ENCODE measurements around the gene SOS2.
"Not testable (repeated sequence)": the region's sequence is repeated elsewhere in the genome, so short reads cannot be mapped to it uniquely, and the experiment has no call there.

Gene SOS2

GRCh38 chr14:50225067-50225973 is 6.1 kb downstream of the SOS2 start:
- no peak for DNase-seq

GRCh38 chr14:50222055-50222613 is 9.2 kb downstream of the SOS2 start:
- DNase-seq = no peak

DNA sequence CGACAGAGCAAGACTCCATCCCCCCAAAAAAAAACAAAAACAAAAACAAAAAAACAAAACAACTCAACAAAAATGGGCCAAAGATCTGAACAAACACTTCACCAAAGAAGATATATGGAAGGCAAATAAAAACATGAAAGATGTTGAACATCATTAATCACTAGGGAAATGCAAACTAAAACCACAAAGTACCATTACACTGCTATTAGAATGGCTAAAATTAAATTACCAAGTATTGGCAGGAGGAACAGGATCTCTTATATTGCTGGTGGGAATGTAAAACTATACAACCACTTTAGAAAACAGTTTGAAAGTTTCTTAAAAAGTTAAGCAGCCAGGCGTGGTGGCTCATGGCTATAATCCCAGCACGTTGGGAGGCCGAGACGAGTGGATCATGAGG is 12.9 kb downstream of the SOS2 start:
- DNase-seq = no peak

GRCh38 chr14:50215416-50215815 is 16.0 kb downstream of the SOS2 start:
- DNase-seq = no peak

DNA sequence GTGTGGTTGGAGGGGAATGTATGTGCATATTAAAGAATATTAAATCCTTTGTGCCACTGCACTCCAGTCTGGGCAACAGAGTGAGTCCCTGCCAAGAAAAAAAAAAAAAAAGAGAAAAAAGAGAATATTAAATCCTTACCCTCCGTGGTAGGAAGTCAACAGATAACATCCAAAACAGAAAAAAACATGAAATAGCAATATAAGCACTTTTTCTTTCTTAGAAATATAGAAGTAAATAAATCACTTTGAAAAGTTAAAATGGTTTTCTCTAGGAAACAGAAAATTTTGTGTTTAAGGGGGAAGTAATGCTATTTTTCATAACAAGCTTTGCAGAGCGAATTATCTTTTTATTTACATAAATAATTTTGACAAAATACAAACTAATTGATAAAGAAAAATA is 17.6 kb downstream of the SOS2 start:
- DNase-seq = no peak

- DNase-seq = no peak
Measured at GRCh38 chr14:50212726-50213125, 18.7 kb downstream of the SOS2 start.

- DNase-seq = no peak
Measured at GRCh38 chr14:50210074-50210473, 21.3 kb downstream of the SOS2 start.

DNA sequence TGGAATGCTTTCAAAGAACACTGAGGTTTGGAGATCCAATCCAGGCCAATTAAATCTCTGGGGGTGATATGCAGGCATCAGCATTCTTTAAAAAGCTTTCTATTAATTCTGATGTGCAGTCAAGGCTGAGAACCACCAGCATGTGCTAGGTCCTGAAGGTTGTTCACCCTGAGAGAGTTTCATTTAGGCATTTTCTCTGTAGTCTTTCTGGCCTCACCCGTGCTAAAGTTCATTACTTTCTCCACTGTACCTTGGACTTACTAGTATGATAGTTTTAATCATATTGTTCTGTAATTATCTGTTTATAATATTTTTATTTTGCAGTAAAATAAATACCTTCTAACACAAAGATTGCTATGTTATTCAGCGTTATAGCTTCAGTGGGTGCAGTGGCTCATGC is 32.9 kb downstream of the SOS2 start:
- no peak for DNase-seq

DNA sequence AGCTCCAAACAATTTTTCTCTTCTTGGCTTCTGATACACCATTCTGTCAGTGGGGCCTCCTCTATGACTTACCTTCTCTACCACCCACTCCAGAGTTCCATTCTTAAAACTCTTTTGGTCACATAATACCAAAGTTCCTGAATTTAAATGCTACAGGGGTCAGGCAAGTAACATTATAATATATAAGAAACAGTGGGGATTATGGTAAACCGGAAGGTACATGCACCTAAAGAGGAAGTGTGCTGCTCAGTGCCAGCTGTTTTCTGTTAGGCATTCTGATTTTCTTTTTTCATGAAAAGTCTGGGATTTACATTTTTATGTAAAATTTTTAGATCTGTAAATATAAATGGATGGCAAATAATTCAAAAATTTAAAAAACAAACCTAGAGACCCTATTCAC is 39.9 kb downstream of the SOS2 start:
- DNase-seq = no peak

- no peak for DNase-seq
Measured at GRCh38 chr14:50186107-50186506, 45.3 kb downstream of the SOS2 start.

- DNase-seq = no peak
Measured at GRCh38 chr14:50173891-50174290, 57.5 kb downstream of the SOS2 start.

- DNase-seq = no peak
Measured at GRCh38 chr14:50171895-50172294, 59.5 kb downstream of the SOS2 start.

- DNase-seq = not testable (repeated sequence)
Measured at GRCh38 chr14:50167381-50167780, 64.0 kb downstream of the SOS2 start.

DNA sequence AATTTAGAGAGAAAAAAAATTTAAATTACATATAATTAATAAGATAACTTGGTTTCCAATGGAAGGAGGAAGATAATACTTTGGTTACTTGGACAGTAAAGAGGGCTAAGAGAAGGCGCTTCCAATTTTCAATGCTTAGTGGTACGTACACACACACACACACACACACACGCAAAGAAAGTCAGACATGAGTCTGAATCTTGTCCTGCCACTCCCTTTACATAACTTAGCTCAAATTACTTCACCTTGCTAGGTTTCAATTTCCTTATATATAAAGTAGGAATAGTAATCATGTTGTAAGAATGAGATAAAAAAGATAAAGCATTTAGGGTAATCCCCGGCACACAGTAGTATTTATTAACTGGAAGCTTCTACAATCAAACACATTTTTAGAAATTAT is 75.3 kb downstream of the SOS2 start:
- no peak for DNase-seq

DNA sequence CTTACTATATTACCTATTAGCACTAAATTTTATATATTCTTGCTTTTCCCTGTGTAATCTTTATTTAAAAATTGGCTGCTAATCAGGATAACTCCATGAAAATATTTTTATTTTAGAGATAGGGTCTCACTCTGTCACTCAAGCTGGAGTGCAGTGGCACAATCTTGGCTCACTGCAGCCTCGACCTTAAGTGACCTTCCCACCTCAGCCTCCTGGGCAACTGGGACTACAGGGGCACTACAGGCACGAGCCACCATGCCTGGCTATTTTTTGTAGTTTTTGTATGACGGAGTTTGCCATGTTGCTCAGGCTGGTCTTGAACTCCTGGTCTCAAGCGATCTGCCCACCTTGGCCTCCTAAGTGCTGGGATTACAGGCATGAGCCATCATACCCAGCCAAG is 82.6 kb downstream of the SOS2 start:
- DNase-seq = no peak

DNA sequence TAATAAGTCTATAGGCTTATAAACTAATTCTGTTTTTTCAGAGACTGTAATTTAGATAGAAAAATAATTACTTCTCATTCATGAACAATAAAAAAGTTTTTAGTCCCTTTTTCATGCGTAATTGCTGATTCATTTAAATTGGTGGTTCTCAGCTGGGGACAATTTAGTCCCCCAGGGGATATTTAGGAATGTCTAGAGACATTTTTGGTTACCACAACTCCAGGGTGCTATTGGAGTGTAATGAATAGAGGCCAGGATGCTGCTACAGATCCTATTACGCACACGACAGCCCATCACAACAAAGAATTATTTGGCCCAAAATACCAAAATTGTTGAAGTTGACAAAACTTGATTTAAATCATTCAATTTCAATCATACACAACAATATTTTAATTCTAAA is 92.2 kb downstream of the SOS2 start:
- no peak for DNase-seq

- DNase-seq = no peak
Measured at GRCh38 chr14:50127802-50128201, 103.6 kb downstream of the SOS2 start.

DNA sequence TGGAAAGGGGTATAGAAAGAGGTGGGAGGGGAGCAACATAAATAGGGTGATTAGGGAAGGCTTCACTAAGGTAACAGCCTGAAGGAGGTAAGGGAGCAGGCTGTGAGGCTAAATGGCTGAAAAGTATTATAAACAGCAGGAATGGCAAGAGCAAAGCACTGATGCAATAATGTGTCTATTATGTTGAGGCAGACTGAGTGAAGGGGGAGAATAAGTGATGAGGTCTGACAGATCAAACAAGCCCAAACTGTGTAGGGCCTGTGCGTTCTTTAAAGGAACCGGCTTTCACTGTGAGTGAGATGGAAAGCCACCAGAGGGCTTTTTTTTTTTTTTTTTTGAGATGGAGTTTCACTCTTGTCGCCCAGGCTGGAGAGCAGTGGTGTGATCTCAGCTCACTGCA is 108.3 kb downstream of the SOS2 start:
- DNase-seq = no peak

GRCh38 chr14:50122291-50122690 is 109.1 kb downstream of the SOS2 start:
- no peak for DNase-seq

GRCh38 chr14:50121486-50121885 is 109.9 kb downstream of the SOS2 start:
- DNase-seq = no peak

GRCh38 chr14:50117456-50117855 is 113.9 kb downstream of the SOS2 start:
- no peak for DNase-seq

DNA sequence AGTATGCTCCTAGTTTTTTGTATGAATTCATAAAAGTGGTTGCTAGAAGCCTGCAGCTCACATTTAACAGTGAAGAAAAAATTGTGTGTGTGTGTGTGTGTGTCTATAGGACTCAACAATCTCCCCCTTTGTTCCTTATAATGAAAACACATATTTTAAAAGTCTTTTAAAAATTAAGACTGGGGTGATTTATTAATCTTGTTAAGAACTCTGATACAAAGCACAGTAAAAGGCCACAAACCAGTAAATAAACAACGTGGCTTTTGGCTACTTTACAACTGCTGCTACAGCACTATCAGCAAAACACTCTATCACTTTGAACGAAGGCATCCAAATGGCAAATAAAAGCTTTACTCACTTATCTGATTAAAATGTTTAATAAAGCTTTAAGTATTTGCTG is 114.4 kb downstream of the SOS2 start:
- DNase-seq = no peak

- DNase-seq = peak; percentile 96
Measured at GRCh38 chr14:50116181-50116956, 115.0 kb downstream of the SOS2 start, which contains the start of gene VCPKMT. Gene VCPKMT (minus strand): TSS chr14:50116572. CDS start chr14:50116552, 20 bp downstream.

All from right hindlimb (tissue), 1 donor.